Mesenteric fat pad (tissue), 1 donor: ENCODE data around the gene CLEC20A. TPM values are rescaled to one million over a fixed set of nuclear protein-coding genes. Genes with fewer than 3 reads are reported as not detected.

Experiments used
- DNase-seq: peaks from one replicate; pipeline ENCODE4 v3.0.0-alpha.2; 2020; ENCODE audit warnings: low spot score
- long read RNA-seq: library from polyadenylated mRNA; unstranded; transcript quantifications from one replicate; pipeline ENCODE4 v2.0.0, GENCODE V29; 2020
- total RNA-seq: library from RNA; stranded (reverse); fragmentation: NEBNext Ultra II Directional; extraction: Animal tissue kit (Norgen Biotek cat#: 25700); gene quantifications from one replicate; pipeline ENCODE4 v1.2.1, GENCODE V29; 2021
- donor health status: DM: yes; HTN: yes; CAD: no.

Gene CLEC20A
- not detected for total RNA-seq
- long read RNA-seq: 0 reads

DNA sequence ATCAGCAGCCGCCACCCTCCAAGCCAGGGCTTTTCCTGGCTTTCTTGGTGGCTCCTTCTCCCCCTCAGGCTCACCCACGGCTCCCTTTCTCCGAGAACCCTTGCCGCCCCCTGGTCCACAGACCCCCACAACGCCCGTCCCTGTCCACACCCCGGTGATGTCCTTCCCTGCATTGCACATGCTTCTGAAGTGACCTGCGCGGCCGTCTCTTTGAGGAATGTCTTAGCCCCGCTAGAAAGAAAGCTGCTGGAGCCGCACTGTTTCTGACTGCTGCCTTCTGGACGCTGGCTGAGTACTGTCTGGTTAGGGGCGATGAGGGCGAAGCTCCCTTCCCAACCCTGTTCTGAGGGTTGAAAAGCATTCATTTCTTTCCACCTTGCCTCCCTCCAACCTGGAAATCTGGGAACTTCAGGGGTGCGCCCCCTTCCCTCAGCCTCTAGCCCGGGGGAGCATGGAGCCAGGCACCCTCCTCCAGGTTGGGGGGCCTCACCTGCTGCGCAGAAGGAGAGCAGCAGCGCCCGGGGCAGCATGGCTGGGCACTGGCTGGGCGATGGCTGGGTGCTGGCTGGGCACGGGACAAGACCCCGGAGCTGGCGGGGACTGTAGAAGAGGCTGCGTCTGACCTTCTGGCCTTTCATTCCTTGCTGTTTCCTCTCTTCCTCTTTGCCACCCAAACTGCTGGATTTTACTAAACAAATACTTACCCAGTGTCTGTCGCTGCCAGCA is at the start of gene CLEC20A:
TSS of gene CLEC20A (minus strand) at position 555 of the 726 bp plus-strand sequence. CDS start at position 530, 25 bp downstream.
- no peak for DNase-seq

DNA sequence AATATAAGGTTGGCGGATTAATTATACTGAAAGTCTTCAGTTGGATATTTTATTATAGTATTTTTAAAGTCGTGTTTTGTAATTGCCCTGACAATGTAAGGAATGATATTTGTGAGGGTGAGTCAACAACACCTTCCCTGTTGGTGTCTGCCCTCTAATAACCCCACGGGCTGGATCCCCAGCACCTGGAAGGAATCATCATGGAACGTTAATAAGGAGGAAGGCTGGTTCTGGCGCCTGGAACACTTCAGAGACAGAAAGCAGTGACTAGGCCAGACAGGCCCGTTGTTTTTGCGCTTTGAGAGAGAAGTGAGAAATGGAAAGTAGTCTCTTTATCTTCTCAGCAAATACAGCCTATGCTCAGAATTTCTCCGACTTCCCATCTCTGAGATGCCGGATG is 47.8 kb upstream of the CLEC20A start:
- no peak for DNase-seq

- DNase-seq: no peak
Observed at GRCh38 chr1:178543290-178543607, 46.5 kb upstream of the CLEC20A start.

GRCh38 chr1:178542554-178543289 is 46.0 kb upstream of the CLEC20A start:
- peak; percentile 98 for DNase-seq

- peak; percentile 90 for DNase-seq
Observed at GRCh38 chr1:178541829-178542553, 45.2 kb upstream of the CLEC20A start.

DNA sequence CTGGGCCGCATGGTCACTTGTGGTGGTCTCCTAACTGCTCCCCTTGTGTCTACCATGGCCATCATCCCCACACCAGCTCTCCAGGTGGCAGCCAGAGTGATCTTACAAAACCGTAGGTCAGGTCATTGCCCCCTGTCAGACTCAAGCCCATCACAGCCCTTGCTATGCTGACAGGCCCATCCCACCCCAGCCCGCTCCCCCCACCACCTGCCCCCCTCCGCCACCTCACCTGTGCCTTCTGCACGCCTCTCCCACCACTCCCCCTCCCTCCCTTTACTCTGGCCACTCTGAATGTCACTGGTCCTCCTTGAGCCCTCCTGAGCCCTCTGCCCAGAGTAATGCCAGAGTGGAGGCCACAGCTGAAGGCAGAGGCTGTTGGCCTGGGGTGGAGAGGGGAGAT is 44.6 kb upstream of the CLEC20A start:
- DNase-seq: no peak

- DNase-seq: no peak
Observed at GRCh38 chr1:178540646-178541045, 43.9 kb upstream of the CLEC20A start.

DNA sequence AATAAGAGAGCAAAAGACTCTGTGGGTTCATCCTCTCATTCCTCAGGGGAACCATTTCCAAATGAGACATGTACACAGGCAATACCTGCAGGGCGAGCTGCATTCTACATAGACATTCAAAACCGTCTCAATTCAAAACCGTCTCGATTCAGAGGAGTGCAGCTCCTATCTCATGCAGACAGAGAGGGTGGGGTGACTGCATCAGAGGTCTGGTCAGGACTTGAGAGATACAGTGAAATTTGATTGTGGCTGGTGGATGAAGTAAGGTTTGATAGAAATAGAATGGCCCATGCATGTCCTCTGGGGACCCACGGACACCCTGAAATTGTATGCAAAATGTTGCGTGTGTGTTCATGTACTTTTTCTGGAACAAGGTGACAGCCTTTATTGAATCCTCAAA is 43.4 kb upstream of the CLEC20A start:
- no peak for DNase-seq

- no peak for DNase-seq
Observed at GRCh38 chr1:178539291-178539690, 42.5 kb upstream of the CLEC20A start.

- DNase-seq: peak; percentile 53
Observed at GRCh38 chr1:178538192-178538916, 41.6 kb upstream of the CLEC20A start.

DNA sequence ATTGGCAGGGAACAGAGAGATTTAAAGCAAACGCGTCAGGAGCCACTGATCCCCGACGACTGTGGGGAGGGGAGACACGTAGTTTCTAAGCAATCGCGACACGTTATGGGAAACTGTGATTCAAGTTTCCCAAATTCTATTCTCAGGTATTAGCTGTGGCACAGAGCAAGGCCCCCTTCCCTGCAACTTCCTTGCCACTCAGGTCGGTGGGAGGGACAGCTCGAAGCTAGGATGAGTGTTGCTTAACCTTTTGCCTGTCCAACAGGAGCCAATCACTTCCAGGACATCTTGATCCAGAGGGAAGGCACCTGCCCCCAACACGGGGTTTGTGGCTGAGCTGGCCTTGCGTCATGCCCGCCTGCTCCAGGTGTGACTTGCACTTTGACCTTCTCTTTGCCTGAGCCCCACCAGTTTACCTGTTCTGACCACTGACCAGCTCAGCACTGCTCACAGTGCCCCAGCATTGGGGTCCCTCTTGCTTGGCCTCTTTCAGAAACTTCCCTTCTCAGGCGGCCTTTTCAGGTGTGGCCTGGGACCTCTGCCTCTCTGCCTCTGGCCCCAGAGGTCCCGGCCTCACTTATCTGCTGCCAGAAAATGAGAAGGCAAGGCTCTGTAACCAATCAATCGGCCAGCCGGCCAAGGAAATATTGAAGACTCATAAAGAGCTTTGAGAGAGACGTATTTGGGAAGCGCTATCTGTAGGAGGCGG is 40.8 kb upstream of the CLEC20A start:
- DNase-seq: peak; percentile 60

DNA sequence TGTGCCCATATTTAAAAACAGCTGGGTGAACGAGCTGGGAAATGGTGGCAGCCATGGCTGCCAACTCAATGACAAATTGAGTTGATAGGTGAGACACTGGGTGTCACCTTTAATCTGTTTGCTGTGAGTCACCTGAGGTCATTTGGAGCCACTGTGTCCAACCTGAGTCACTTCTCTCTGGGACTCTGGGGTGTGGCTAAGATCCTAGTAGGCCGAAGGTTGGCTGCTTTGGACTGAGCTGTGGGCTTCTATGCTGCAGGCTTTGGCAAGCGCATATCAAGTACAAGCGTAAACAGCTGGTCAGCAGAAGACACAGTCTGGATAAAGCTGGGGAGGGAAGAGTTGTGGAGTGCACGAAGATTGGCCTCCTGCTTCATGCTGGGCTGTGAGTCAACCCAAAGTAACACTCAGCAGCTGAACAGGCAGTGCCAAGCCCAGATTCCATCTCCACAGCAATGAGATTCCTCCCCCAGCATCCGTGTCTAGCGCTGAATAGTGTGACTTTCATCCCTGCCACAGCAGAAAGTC is 40.1 kb upstream of the CLEC20A start:
- DNase-seq: peak; percentile 73

DNA sequence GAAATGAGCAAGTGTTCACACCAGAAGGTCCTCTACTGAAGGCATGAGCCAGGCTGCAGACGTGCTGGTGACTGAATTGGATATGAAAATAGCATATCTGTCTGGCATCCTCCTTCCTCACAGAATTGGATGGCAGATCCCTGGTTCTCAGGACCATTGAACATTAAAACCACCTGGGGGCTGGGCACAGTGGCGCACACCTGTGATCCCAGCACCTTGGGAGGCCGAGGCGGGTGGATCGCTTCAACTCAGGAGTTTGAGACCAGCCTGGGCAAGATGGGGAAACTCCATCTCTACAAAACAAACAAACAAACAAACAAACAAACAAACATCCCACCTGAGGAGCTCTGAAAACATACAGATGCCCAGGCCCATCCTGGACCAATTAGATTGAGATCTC is 39.6 kb upstream of the CLEC20A start:
- peak; percentile 65 for DNase-seq

DNA sequence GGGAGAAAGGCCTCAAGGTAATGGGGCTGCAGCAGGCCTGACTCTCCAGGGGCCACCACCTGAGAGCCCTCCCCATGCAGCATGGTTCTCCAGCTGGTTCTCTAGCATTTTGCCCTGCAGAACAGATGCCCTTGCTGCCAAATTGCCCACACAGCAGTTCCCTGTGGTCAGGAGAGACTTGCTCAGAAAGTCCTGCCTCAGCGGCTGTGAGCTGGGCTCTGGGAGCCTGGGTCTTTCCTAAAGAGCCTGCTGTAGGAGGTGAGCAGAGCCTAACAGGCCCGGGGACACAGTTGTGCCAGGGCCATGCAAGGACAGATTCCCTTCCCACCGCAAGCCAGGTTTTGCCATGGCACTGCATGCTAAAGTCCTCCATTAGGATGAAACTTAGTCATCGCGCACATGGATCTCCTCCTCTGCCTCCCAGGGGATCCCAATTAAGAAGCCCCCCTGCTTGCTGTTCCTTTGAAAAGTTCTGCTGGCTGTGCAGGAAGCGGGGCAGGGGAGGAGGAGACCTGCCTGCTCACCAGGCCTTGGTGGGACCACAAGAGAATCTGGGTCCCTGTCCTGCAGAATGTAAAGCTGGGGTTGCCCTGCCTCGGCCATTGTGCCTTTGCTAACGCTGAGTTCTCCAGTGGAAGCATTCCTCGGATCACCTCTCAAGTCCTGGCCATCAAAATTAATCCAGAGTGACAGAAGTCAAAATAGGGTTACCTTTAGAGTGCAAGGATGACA is 37.5 kb upstream of the CLEC20A start:
- peak; percentile 62 for DNase-seq

- no peak for DNase-seq
Observed at GRCh38 chr1:178533121-178533946, 36.6 kb upstream of the CLEC20A start.

- peak; percentile 94 for DNase-seq
Observed at GRCh38 chr1:178532392-178532791, 35.6 kb upstream of the CLEC20A start.

GRCh38 chr1:178531887-178532286 is 35.1 kb upstream of the CLEC20A start:
- peak; percentile 76 for DNase-seq

DNA sequence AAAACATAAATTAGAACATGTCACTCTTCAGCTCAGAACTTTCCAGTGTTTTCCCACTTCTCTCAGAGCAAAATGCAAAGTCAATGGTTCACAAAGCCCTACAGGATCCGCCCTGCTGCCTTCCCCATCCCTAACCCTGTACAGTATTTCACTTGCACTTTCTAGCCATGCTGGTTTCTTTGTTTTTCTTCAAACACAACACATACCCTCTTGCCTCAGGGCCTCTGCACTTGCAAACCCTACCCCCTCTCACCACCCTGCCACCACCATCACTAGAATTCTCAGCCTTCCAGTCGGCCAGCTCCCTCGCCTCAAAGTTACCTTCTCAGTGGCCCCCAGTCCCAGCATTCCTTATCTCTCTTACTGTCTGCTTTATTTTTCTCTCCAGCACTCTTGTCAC is 33.7 kb upstream of the CLEC20A start:
- DNase-seq: no peak

DNA sequence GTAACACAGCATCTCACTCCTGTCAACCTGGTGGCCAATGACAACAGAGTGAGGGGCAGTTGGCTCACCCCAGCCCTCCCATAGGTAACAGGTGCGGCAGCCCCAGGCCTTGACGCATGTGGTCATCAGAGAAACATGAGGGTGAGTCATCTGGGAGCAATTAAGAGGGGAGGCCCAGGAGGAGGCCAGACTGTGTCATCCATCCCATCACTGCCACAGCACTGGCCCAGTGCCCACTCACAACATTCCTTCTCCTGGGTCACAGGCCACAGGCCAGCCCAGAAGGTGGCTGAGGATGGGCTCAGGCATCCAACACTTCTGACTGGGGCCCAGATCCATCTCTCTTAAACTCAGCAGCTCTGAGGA is 33.3 kb upstream of the CLEC20A start:
- peak; percentile 72 for DNase-seq
